MCF 10A (cell line): ENCODE measurements around the gene ATG2A. TPM values are rescaled to one million over a fixed set of nuclear protein-coding genes. Genes with fewer than 3 reads are reported as not detected.

Experiments used
- BruUV-seq: library from RNA; stranded (reverse); fragments of 400-500 nt; replicated peaks from 2 replicates; lab custom pipeline; 2021; lab: Mats Ljungman, UMichigan
- CTCF ChIA-PET: fragments of 300-600 bp; sonication (Branson Sonifier 250); formaldehyde crosslinking; extraction: SDS; loops from one replicate; lab custom pipeline; 2021; ENCODE audit warnings: antibody characterized with exemption, inconsistent platforms; lab: Yijun Ruan, JAX
- POLR2A ChIA-PET: fragments of 300-600, 350-650 bp; sonication (Branson Sonifier 250); formaldehyde crosslinking; extraction: SDS; loops from one replicate; lab custom pipeline; 2020; ENCODE audit warnings: antibody characterized with exemption, inconsistent platforms; lab: Yijun Ruan, JAX
- DNase-seq: peaks from one replicate; pipeline ENCODE4 v3.0.0-alpha.2; 2018; ENCODE audit not compliant: unreplicated experiment
- H3K27ac Mint-ChIP-seq: one replicate; pipeline ENCODE4 v1.8.0; 2022; ENCODE audit warnings: mild to moderate bottlenecking, low read depth, mixed read lengths; ENCODE audit not compliant: unreplicated experiment
- H3K27me3 Mint-ChIP-seq: one replicate; pipeline ENCODE4 v1.8.0; 2022; ENCODE audit warnings: mixed read lengths; ENCODE audit not compliant: insufficient read depth, unreplicated experiment
- H3K36me3 Mint-ChIP-seq: one replicate; pipeline ENCODE4 v1.8.0; 2022; ENCODE audit warnings: mild to moderate bottlenecking, moderate library complexity, mixed read lengths; ENCODE audit not compliant: insufficient read depth, unreplicated experiment
- H3K4me1 Mint-ChIP-seq: one replicate; pipeline ENCODE4 v1.8.0; 2022; ENCODE audit warnings: mixed read lengths; ENCODE audit not compliant: insufficient read depth, unreplicated experiment
- H3K4me3 Mint-ChIP-seq: one replicate; pipeline ENCODE4 v1.8.0; 2022; ENCODE audit warnings: mild to moderate bottlenecking, moderate library complexity, mixed read lengths; ENCODE audit not compliant: unreplicated experiment
- H3K9me3 Mint-ChIP-seq: one replicate; pipeline ENCODE4 v1.8.0; 2022; ENCODE audit warnings: mixed read lengths; ENCODE audit not compliant: unreplicated experiment
- intact Hi-C: fragments of 100-400 bp; cut with micrococcal nuclease; formaldehyde crosslinking; loops from 2 replicates; pipeline ENCODE4 v1.14.1; 2022
- total RNA-seq: library from RNA; stranded (reverse); gene quantifications from 2 replicates; pipeline ENCODE4 v1.2.3, GENCODE V29; 2022
- TF ChIP-seq, protein P1 (sequence below): fragments of 200-600 bp; IDR thresholded peaks from one replicate; pipeline ENCODE4 v1.8.0; 2022; ENCODE audit warnings: antibody characterized with exemption, mild to moderate bottlenecking; ENCODE audit not compliant: unreplicated experiment

The ATG2A gene
- total RNA-seq, 1 experiment from 2014 or later = 28.7 TPM

GRCh38 chr11:64875369-64876228, 41.4 kb downstream of the ATG2A start:
- H3K27ac Mint-ChIP-seq = no peak overlapping the region
- POLR2A ChIA-PET = interaction anchor here (0.6 to 7.3 kb wide), 13 partner anchors 10 to 768 kb away, joined by 3 to 103 read pairs (median 5); partner anchors contain the start of genes CAPN1 and CDC42BPG

DNA sequence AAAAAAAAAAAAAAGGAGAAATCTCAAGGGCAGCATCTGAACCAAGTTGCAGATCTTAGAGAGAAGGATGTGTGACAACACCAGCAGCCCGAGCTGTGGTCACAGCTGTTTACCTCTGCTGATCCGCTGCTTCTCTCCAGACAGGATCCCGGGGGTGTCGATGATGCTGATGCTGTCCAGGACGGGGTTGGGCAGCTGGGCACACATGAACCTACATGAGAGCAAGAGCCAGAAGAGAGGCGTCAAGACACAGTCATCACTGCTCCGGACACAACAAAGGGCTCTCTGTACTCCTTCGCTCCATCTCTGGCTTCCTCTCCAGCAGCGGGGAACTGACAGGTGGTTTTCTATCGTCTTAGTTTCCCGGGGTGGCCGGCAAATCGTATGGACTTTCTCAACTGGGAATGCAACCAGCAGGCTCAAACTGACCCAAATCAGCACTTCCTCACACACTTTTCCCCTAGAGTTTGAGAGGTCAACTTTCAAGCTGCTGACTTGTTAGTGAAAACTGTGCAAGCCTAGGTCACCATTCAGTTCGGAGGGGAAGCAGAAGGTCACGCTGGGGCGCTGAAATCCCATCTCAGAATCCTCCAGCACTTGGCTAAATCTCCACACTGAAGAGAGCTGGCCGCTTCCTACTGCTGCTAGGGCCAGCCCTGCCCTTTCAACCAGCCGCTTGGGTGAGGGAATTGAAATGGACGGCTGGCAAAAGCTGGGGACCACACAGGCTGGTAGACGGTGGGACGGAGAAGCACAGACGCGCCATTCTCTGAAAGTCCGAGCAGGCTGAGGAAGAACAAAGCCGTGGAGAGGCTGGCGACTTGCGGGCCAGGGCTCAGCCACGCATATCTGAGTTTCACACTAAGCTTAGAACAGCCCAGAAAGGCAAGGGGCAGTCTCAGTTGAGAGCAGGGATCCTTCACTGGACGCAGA, 42.4 kb downstream of the ATG2A start:
- H3K4me1 Mint-ChIP-seq = peaks cover 22% of the 10 kb centered on the region
- peaks cover 25% of the 10 kb centered on the region for H3K36me3 Mint-ChIP-seq
- intact Hi-C loops = no loop called here
- TF ChIP-seq, protein P1, sequence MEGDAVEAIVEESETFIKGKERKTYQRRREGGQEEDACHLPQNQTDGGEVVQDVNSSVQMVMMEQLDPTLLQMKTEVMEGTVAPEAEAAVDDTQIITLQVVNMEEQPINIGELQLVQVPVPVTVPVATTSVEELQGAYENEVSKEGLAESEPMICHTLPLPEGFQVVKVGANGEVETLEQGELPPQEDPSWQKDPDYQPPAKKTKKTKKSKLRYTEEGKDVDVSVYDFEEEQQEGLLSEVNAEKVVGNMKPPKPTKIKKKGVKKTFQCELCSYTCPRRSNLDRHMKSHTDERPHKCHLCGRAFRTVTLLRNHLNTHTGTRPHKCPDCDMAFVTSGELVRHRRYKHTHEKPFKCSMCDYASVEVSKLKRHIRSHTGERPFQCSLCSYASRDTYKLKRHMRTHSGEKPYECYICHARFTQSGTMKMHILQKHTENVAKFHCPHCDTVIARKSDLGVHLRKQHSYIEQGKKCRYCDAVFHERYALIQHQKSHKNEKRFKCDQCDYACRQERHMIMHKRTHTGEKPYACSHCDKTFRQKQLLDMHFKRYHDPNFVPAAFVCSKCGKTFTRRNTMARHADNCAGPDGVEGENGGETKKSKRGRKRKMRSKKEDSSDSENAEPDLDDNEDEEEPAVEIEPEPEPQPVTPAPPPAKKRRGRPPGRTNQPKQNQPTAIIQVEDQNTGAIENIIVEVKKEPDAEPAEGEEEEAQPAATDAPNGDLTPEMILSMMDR = no peak
- no peaks in the 10 kb centered on the region for H3K9me3 Mint-ChIP-seq
- no peak for DNase-seq
- CTCF ChIA-PET = interaction anchor here (0.7 to 19.1 kb wide), 5 partner anchors 8 to 127 kb away, joined by 3 to 286 read pairs (median 6); partner anchors contain the start of gene CDC42BPG
- no peaks in the 10 kb centered on the region for H3K27me3 Mint-ChIP-seq
- POLR2A ChIA-PET = interaction anchor here (0.6 to 7.3 kb wide), 6 partner anchors 9 to 769 kb away, joined by 3 to 103 read pairs (median 4); partner anchors contain the start of gene CDC42BPG
- no TSS peak for BruUV-seq
- H3K4me3 Mint-ChIP-seq = no peak overlapping the region
- no peak overlapping the region for H3K27ac Mint-ChIP-seq

More at GRCh38 chr11:64875369-64876228, 41.4 kb downstream of the ATG2A start:
- no TSS peak for BruUV-seq
- intact Hi-C loops = no loop called here
- H3K4me3 Mint-ChIP-seq = peak overlapping the region; percentile 95
- CTCF ChIA-PET = interaction anchor here (0.6 to 19.1 kb wide), 7 partner anchors 9 to 237 kb away, joined by 3 to 286 read pairs (median 5); partner anchors contain the start of gene CDC42BPG
- H3K4me1 Mint-ChIP-seq = peaks cover 22% of the 10 kb centered on the region
- no peak for DNase-seq
- TF ChIP-seq, protein P1 = no peak
- no peaks in the 10 kb centered on the region for H3K27me3 Mint-ChIP-seq
- H3K9me3 Mint-ChIP-seq = no peaks in the 10 kb centered on the region
- H3K36me3 Mint-ChIP-seq = peaks cover 25% of the 10 kb centered on the region

GRCh38 chr11:64872790-64873488, 44.1 kb downstream of the ATG2A start:
- Mint-ChIP-seq H3K4me3 (no peak overlapping the region), H3K27ac (no peak overlapping the region), H3K36me3 (peaks cover 25% of the 10 kb centered on the region), H3K9me3 (no peaks in the 10 kb centered on the region), H3K4me1 (peaks cover 37% of the 10 kb centered on the region), H3K27me3 (no peaks in the 10 kb centered on the region)
- intact Hi-C loops = no loop called here
- no TSS peak for BruUV-seq
- no peak for DNase-seq
- TF ChIP-seq, protein P1 = no peak
- CTCF ChIA-PET = interaction anchor here (0.5 to 19.1 kb wide), 5 partner anchors 9 to 330 kb away, joined by 3 to 286 read pairs (median 4); partner anchors contain the start of gene CDC42BPG
- POLR2A ChIA-PET = interaction anchor here (0.6 to 1.0 kb wide), 2 partner anchors 22 to 28 kb away, joined by 3 to 4 read pairs; no protein-coding TSS in a partner anchor
